Measurements from ENCODE around the gene DCC.

DCC gene

DNA sequence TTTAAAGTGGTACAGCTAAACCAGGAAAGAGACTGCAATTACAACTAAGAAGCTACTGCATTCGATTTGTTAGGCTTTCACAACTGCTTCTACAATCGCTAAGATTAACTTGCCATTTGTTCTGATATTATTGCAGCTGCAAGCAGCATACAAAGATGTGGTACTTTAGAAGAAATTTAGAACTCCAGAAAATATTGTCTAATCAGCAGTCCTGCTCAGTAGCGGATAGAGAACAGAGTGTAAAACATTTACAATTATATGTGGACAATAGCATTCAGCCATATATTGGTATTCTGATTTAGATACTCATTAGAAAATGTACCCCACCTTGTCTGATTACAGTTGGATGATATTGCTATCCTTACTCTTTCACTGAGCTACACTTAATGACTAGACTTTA lies 265.3 kb downstream of the DCC start:
- DNase-seq, result no peak

DNA sequence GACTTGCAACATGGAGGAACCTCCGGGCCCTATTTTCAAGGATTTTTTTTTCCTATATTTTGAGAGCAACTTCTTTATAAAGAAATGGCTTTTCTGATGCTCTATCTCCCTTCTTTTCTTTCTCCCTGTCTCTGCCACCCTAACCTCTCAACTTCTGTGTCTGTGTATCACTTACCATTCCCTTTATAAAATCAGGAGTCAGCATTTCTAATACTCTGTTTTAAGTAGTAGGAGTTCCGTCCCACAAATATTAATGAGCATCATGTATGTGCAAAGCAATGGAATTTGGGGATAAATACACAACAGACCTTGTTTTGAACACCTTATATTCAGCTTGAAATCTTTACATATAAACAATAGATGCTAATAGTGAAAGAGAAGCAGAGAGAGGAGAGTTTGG lies 268.0 kb downstream of the DCC start:
- DNase-seq, result no peak

DNA sequence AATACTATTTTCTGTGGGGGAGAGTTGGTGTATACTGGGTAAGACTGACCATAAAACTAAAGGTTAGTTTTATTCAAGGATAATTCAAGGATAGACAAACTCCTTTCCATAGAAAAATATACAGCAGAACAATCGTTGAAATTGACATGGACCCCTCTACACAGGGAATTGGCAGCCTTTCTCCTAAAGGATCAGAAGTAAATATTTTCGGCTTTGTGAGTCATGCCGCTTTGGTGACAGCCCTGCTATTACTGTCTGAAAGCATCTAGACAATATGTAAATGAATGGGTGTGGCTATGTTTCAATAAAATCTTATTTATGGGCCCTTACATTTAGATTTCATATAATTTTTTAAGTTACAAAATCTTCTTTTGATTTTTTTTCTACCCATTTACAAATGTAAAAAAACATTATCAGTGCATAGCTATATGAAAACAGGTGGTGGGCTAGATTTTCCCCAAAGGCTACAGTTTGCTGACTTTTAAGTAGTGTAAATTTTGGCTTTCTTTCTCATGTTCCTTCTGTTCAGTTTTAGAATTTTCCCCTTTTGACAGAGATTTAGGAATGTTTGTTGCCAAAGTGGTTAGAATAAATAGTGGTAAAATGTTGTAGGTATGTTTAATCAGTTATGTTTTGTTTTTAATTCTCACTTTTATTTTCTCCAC lies 270.6 kb downstream of the DCC start:
- DNase-seq, result no peak

DNA sequence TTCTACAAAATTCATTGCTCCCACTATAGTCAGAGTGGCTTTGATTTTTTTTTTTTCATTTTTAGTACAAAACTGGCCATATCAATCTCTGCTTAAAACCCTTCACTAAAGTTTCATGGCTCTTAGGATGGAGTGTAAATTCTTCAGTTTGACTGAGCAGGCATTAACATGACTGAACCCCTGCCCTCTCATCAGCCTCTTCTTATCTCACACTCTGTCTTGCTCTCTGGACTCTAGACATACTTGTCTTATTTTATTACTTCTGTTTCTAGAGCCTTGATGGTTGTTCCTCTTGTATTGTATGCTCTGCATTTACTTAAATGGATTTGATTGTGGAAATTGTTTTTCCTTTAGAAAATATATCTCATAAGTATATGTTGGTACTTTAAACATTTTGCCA lies 272.4 kb downstream of the DCC start:
- DNase-seq, result no peak

DNA sequence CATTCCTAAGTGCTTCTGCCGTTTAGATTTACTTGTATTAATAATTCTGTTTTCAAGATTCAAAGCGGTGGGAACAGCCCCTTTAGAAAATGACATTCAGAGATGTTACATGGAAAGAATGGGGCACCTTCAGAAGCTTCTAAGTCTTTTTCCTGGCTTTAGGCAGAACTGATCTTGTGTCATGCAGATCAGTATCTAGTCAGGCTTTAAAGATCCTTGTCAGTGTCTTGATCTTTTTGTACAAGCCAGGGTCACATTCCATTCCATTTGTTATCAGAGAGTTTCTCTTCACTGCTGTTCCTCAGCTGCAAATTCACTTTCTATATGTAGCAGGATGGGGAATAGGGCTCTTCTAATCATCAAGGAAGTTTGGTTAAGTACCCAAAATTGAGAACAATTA lies 275.3 kb downstream of the DCC start:
- no peak for DNase-seq

DNA sequence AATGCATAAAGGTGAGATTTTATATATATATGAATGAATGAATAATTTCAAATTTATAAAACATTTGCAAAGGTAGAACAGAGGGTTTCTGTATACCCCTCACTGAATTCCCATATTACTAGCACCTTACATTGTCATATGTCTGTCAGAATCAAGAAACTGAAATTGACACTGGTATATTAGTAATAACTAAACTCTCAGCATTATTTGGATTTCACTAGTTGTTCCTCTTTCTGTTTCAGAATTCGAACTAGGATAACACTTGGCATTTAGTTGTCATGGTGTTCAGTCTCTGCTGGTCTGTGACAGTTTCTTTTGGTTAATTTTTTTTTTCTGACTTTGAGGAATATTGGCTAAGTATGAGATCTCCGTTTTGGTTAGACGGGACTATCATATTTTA lies 275.9 kb downstream of the DCC start:
- DNase-seq, result no peak

DNA sequence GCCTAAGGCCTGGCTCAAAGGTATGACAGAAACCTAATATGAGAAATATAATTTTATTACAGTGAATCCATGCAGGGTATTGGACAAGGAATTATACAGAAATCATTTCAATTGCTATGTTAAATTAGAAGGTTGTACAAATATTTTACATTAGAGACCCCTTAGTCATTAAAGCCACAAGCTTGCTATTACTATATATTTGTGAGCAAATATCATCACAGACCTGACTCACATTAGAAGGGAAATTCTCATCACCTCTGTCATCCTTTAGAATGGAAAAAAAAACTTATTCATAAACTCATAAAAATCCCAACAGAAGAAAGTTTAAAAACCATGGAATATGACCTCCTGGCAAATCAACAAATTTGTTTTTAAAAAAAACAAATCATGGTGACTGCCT lies 277.9 kb downstream of the DCC start:
- DNase-seq, result no peak

DNA sequence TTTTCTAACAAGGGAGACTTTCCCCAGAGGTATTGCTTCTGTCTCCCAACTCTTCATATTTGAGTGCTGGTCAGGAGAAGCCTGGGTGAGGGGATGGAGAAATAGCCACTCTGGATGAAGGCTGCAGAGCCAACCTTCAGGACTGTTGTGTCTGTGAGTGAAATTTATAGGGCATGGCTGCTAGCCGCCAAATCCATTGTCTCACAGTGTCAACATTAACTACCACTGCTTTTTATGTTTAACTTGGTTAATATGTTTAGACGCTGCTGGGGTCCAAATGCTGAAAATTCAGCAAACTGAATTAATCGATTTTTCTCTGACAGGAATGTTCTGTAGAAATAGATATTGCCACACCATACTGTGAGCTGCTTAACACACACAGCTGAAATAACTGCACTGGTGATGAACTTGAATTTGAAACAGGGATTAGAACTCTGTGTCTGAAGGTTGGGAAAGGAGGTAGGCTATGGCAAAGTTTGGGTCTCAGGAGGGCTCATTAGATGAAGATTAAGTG lies 281.0 kb downstream of the DCC start:
- DNase-seq, result no peak

DNA sequence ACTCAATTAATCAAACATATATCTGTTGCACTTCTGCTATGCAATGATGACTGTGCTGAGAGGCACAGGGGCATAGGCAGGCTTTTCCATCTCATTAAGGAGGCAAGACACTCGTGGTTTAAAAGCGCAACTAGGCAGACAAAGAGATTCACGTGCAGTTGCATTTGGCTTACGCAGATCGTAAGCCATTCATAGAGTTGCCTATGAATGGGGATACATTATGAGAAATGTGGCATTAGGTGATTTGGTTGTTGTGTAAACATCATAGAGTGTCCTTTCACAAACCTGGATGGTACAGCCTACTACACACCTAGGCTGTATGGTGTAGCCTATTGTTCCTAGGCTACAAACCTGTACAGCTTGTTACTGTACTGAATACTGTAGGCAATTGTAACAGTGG lies 284.7 kb downstream of the DCC start:
- no peak for DNase-seq

DNA sequence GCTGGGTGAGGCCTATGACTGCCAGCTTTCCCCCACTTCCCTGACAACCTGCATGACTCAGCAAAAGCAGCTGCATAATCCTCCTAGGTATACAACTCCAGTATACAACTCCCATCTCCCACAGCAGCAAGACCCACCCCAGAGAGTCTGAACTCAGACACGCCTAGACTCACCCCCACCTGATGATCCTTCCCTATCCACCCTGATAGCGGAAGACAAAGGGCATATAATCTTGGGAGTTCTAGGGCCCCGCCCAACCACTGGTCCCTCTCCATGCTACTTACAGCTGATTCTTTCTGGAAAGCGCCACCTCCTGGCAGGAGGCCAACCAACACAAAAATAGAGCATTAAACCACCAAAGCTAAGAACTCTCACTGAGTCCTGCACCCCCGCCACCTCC lies 296.5 kb downstream of the DCC start:
- DNase-seq, result no peak

DNA sequence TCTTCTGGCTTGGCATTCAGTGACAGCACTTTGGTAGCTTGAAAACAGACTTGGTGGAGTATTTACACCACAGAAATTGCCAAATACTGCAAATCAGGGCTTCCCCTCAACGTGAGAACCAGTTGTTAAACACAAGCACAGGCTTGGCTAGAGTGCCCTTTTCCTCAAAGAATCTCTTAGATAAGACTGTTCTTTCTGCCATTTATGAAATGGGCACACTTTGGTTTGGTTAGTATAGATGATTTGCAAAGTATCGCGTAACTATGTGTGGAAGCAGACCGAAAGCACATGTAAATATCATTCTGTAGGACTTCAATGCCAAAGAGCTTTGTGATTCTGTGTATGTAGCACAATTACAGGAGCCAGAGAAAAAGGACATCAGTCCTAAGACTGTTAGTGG lies 308.2 kb downstream of the DCC start:
- no peak for DNase-seq

DNA sequence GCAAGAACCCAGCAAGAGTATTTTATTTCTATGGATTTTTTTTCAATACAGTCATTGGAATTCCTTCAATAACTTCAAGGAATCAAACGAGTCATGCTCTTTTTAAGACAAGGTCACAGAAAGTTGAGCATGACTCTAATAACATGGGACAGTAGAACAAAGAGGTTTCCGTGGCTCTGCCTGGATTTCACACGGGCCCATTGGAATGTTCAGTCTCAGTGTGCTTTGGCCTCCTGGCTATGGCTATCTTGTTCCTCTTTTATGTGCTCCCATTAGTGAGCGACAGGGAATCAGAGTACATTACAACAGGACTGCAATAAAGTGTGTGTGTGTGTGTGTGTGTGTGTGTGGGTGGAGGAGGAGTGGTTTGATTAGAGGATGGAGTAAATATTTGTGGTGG lies 312.4 kb downstream of the DCC start:
- DNase-seq, result no peak

DNA sequence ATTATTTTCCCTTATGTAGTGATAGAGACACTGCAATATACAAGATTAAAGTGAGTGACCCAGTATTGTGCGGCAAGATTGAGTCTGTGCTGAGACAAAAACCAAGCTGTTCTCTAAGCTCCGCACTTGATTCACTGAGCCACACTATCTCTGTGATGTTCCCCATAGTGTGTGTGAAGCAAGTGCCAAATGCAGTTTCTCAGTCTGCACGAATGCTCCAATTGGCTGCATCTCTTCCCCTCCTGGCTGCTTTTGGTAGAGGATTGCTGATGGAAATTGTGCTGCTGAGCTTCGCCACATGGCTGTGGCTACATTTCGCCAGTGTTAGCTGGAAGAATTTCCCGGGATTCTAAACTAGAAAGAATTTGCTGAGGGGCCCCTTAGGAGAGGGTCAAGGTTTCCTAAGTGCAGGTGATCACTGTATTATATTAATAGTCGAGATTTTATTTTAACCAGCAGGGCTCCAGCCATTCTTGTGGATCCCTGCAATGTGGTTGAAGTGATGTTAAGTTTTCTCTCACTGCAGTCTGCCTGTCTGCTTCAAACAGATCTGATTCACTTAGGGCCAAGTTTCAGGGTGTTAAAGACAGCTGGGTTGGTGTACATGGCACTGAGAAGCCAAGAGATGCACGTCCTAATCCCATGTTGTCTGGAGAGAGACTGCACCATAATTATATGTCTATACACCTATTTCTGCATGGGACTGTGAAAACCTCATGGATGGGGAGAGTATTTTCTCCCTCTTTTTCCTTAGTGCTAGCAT lies 317.2 kb downstream of the DCC start:
- no peak for DNase-seq

DNA sequence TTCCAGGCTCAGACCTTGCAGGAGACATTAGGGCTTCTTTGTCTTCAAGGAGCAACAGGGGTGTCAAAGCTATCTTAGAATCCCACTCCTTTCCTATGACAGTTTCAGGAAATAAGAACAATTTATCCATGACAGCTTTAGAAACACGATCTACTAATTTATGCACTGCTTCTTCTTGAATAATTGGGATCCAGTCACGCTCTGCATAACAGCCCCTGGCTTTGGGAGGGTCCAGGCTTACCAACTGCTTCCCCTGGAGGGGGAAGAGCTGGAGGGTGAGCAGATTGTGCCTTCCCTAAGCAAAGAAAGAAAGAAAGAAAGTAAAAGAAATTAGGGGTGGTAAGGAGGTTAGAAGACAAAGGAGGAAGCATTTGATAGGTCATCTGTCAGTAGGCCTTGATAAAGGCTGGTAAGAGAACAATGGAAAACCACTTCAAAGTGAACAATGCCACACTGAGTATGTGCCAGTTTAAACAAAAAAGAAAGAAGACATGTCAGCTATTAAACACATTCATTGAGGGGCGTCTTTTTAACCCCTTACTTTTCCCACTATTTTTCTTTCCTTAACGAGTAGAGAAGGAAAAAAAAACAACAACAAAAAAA lies 327.6 kb downstream of the DCC start:
- no peak for DNase-seq

DNA sequence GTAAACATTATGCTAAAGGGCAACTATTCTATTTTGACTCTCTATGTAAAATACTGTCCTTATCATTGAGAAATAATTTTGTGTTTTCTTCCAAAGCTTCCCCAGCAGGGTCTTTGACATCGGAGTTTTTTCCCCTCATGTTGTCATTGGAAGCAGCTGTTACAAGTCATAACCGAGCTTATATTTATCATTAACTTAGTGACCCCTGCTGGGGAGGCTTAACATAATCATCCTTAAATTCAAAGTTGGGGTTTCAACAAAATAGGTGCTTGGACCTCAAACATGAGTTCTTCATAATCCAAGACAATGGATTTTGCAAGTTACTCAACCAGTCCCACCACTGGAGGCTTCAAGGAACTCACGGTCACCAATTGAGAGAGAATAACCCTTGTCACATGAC lies 330.9 kb downstream of the DCC start:
- no peak for DNase-seq

DNA sequence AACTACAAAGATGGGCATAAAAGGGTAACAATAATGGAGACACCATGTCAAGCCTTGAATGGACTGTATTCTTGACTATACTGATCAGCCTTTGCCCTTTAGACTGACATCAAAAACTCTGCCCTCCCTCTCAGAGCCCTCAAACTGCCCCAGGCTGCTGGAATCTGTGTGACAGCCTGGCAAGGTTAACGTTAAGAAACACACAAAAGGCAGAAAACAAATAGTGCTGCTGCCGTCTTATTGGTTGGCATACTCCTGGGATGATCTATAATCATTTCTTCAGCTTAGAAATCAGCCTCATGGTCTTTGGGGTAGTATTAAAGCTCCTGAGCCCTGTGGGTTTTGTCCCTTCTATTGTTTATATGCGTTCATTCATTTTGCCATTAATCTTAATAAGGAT lies 338.0 kb downstream of the DCC start:
- DNase-seq, result no peak

DNA sequence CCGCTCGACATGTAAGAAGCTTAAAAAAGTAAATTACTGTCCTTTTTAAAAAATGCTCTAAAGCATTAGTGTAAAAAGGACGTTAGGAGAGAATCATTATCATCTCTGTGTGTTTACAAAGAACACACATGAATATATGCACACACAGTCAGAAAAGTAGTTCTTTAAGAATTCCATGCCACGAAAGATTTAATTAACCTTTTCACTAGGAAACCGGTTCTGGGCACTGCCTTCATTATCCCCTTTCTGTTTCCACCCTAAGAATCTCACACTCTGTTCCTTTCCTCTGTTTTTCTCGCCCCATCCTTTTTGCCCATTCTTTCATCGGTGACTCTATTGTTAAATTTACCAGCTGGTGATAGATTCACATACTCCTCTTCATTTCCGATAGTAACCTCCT lies 338.6 kb downstream of the DCC start:
- DNase-seq, result no peak

DNA sequence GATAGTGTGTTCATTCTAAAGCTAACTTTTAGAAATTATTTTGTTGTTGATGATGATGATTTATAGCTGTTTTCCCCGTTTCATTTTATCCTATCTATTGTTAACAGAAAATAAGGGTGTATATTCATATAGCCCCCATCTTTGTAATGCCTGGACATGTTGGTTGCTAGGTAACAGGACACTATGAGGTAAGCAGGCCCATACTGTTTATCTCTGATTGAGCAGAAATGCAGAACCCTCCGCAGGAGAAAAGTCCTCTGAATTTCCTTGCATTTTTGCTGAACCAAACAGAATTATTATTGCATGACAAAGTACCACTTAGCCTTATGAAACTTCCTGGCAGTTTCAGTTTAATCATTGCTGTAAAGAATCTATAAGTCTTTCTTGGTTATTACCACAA lies 339.4 kb downstream of the DCC start:
- no peak for DNase-seq

DNA sequence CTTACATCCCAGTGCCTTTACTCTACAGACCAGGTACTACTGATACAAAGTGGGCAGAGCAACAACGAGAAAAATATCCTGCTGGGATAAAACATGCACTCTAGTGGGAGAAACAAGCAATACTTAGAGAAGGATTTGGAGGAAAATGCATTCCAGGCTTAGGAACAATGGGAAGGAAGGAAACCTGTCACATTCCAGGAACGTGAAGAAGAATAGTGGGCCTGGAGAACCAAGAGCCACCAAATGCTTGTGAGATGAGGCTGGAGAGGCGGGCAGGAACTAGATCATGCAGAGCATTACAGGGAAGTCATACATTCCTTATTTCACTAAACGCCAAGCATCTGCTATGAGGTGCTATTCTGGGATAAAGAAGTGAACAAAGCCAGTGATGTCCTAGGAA lies 342.3 kb downstream of the DCC start:
- no peak for DNase-seq

DNA sequence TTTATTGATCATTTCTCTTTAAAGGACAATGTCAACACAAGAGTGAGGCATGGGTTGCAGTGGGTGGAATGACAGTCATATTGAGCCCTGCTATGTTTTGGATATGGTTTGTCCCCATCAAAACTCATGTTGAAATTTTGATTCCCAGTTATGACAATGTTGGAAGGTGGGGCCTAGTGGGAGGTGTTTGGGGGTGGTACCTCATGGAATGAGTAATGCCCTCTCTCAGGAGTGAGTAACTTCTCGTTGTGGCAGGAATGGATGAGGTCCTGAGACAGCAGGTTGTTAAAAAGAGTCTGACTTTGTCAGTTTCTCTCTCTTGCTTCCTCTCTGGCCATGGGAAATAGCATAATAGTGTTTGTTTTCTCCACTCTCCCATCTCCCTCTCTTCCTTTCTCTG lies 345.3 kb downstream of the DCC start:
- DNase-seq, result no peak

DNA sequence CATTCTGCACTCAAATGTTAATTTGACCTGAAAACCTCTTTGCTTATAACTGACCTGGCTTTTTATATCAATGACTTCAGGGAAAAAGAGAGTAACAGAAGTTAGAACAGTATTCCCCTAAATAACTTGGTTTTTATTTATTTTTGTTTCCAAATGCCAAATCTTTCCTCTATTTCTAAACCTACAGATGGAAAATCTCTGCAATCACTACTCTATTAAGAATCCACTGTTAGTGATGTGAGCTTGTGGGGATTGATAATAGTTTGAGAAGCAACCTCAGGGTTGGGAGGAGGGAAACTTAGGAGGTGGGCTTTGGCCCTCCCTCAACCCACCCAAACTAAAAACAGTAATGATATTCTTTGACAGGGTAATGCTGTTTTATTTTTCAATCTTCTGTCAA lies 351.8 kb downstream of the DCC start:
- DNase-seq, result no peak

DNA sequence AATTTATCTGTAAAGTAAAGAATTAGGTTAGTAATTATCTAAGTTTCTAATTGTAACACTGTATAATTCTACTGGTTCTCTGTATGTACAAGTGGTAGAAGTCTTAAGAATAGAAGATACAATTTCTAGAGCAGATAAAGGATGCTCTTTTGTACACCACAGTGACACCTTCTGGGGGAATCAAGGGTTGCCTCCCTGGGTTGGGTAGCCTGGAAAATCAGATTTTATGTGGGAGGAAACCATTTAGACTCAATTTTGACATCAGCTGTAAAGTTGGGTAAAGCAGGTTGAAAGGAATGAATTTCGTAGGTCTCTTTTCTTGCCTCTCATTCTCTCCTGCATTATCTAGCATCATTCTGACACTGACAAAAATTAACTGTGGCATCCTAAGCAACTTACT lies 354.8 kb downstream of the DCC start:
- no peak for DNase-seq

DNA sequence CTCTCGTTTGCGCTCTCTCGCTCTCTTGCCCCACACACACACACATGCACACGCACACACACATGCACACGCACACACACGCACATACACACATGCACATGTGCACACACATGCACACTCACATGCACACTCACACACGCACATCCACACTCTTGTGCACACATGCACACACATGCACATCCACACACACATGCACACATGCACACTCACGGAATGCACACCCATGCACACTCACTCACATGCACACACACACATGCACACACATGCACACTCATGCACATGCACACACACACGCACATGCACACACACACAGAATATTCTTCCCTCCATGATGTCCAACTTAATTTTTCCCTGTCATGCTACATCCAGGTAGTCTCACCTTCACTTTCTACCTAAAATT lies 360.1 kb downstream of the DCC start:
- no peak for DNase-seq

DNA sequence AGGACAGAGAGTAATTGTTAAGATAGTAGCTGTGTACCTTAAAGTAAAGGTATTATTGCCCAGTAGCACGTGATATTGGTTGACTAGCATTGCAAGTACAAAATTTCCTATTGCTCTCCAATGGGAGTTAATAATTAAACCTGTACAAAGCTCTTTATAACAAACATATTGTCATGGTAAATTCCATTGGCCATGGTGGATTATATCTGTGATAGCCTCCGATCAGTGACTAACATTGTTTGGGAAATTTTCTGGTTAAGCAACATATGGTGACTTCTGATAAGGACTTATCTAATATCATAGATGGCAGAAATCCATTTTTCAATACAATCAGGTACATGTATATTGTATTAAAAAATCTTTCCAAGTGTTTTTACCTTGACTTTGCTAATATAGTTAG lies 360.8 kb downstream of the DCC start:
- no peak for DNase-seq

Data from CD4-positive, alpha-beta T cell treated with Interleukin-15 for 1 hour (primary cell).